ENCODE measurements around the gene SCN8A.

DNA sequence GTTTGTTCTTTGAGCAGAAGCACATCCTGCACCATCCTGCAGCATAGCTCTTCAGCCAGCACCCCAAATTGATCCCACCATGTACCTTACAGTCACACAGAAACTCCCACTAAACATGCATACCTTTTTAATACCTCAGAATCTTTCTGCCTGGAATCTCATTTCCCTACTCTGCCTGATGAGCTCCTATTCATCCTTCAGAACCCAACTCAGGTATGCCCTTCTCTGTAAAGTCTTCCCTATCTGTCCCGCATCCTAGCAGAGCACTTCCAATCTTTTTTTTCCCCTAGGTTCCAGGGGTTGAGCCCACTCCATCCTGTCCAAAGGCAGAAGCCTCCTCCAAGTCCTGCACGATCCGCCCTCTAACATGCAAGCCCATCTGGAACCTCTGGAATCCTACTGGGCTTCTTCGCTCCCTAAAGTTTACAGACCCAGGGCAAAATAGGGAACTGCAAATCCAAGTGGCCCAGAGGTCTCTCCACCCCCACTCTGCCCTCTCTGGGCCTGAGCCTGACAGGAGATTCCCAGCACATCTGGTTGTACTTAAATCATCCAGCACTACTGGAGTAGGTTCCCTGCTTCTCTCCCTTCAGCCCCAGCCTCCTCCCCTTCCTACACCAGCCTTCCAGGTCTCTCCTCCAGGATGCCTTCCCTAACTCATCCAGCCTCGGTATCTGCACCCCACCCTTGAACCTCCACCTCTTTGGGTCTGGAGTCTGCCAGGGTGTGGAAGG lies 261.5 kb downstream of the SCN8A start:
- TF ChIP-seq, protein P1, sequence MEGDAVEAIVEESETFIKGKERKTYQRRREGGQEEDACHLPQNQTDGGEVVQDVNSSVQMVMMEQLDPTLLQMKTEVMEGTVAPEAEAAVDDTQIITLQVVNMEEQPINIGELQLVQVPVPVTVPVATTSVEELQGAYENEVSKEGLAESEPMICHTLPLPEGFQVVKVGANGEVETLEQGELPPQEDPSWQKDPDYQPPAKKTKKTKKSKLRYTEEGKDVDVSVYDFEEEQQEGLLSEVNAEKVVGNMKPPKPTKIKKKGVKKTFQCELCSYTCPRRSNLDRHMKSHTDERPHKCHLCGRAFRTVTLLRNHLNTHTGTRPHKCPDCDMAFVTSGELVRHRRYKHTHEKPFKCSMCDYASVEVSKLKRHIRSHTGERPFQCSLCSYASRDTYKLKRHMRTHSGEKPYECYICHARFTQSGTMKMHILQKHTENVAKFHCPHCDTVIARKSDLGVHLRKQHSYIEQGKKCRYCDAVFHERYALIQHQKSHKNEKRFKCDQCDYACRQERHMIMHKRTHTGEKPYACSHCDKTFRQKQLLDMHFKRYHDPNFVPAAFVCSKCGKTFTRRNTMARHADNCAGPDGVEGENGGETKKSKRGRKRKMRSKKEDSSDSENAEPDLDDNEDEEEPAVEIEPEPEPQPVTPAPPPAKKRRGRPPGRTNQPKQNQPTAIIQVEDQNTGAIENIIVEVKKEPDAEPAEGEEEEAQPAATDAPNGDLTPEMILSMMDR (IDR thresholded peaks at IDR 0.05; ENCODE audit: poor library complexity), result no peak
- no peak for TF ChIP-seq EZH2 (IDR thresholded peaks at IDR 0.05; ENCODE audit: borderline replicate concordance)
